ENCODE data around the gene ZNRD2.

DNA sequence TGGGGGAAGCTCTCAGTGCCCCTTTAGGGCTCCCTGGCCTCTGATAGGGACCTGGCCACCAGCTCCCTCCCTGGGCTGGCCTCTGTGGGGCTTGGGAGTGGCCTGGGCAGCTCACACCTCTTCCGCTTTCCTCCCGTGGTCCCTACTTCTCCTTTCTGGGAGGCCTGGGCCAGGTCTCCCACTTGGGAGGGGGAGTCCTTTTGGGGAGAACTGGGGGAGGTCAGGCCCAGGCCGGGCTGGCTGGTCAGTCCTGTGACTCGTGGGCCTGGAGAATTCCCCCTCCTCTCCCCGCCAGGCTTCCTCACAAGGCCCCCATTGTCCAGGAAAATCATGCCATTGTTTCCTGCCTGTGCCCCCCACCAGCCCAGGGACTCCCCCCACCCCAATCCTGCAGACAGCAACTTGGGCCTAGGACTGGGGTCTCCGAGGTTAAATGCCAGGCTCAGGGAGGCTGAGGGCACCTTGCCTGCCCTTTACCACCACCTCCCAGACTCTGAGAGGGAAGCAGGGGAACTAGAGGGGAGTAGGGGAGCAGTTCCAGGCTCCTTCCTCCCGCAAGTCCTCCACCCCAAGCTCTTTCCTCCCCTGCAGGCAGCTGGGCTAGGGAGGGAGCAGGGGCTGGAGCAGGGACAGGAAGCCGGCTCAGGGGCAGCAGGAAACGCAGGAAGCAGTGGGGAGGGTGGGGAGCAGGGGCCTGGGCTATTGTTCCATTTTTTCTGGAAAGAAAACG lies 40.9 kb downstream of the ZNRD2 start:
- TF ChIP-seq, protein P1, sequence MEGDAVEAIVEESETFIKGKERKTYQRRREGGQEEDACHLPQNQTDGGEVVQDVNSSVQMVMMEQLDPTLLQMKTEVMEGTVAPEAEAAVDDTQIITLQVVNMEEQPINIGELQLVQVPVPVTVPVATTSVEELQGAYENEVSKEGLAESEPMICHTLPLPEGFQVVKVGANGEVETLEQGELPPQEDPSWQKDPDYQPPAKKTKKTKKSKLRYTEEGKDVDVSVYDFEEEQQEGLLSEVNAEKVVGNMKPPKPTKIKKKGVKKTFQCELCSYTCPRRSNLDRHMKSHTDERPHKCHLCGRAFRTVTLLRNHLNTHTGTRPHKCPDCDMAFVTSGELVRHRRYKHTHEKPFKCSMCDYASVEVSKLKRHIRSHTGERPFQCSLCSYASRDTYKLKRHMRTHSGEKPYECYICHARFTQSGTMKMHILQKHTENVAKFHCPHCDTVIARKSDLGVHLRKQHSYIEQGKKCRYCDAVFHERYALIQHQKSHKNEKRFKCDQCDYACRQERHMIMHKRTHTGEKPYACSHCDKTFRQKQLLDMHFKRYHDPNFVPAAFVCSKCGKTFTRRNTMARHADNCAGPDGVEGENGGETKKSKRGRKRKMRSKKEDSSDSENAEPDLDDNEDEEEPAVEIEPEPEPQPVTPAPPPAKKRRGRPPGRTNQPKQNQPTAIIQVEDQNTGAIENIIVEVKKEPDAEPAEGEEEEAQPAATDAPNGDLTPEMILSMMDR (IDR thresholded peaks at IDR 0.05) = no peak
- TF ChIP-seq POLR2A (IDR thresholded peaks at IDR 0.05) = no peak

All from vagina (tissue), 2 donors.